ENCODE measurements around the gene C19orf81. TPM values are rescaled to one million over a fixed set of nuclear protein-coding genes. Genes with fewer than 3 reads are reported as not detected.
A peak's percentile ranks its signal among the peaks of the same experiment; 100 is the strongest.

C19orf81 gene
- total and polyA plus RNA-seq, 9 of the 15 experiments (the other 6 are each of a cell fraction or from before 2014, with no cell fraction given): 2.5 to 42.9 (median 33.0) TPM; not detected in 4

DNA sequence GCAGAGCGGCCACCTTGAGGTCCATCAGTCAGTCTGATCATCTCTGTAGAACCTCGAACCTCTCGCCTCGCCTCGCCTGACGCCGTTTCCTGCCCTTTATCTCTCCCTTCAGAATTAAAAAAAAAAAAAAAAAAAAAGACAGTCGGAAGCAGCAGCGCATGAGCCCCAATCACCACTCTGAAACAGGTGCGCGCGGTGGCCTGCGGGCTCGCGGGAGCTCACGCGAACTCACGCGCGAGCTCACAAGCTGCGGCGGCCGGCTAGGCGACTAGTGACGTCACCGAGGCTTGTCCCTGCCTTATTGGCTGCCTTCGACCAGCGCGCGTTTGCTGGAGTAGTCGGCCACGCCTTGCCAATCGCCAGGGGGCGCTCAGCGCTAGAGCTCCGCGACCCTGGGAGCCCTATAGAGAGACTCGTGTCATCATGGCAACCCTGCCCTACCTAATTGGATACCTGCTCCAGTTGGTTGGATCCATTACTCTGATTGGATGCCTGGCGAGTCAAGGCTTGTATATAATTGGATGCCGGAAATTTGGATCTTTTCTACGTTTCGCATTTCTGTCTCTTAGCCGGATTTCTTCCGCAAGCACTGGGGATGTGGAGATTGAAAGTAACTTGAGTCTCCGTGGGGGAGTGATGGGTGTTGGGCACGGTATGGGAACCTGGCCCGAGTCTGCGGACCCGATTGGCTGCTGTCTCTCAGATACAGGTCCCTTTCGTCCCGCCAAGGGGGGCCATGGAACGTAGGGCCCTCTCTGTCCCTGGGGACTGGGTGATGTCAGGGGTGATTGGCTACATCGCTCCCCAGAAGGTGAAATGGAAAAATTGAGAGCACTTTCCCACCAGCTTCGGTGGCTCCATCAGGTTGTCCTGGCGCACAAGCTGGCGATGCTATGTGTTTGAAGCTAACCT lies 41.1 kb upstream of the C19orf81 start (continued):
- TF ChIP-seq, protein P1, sequence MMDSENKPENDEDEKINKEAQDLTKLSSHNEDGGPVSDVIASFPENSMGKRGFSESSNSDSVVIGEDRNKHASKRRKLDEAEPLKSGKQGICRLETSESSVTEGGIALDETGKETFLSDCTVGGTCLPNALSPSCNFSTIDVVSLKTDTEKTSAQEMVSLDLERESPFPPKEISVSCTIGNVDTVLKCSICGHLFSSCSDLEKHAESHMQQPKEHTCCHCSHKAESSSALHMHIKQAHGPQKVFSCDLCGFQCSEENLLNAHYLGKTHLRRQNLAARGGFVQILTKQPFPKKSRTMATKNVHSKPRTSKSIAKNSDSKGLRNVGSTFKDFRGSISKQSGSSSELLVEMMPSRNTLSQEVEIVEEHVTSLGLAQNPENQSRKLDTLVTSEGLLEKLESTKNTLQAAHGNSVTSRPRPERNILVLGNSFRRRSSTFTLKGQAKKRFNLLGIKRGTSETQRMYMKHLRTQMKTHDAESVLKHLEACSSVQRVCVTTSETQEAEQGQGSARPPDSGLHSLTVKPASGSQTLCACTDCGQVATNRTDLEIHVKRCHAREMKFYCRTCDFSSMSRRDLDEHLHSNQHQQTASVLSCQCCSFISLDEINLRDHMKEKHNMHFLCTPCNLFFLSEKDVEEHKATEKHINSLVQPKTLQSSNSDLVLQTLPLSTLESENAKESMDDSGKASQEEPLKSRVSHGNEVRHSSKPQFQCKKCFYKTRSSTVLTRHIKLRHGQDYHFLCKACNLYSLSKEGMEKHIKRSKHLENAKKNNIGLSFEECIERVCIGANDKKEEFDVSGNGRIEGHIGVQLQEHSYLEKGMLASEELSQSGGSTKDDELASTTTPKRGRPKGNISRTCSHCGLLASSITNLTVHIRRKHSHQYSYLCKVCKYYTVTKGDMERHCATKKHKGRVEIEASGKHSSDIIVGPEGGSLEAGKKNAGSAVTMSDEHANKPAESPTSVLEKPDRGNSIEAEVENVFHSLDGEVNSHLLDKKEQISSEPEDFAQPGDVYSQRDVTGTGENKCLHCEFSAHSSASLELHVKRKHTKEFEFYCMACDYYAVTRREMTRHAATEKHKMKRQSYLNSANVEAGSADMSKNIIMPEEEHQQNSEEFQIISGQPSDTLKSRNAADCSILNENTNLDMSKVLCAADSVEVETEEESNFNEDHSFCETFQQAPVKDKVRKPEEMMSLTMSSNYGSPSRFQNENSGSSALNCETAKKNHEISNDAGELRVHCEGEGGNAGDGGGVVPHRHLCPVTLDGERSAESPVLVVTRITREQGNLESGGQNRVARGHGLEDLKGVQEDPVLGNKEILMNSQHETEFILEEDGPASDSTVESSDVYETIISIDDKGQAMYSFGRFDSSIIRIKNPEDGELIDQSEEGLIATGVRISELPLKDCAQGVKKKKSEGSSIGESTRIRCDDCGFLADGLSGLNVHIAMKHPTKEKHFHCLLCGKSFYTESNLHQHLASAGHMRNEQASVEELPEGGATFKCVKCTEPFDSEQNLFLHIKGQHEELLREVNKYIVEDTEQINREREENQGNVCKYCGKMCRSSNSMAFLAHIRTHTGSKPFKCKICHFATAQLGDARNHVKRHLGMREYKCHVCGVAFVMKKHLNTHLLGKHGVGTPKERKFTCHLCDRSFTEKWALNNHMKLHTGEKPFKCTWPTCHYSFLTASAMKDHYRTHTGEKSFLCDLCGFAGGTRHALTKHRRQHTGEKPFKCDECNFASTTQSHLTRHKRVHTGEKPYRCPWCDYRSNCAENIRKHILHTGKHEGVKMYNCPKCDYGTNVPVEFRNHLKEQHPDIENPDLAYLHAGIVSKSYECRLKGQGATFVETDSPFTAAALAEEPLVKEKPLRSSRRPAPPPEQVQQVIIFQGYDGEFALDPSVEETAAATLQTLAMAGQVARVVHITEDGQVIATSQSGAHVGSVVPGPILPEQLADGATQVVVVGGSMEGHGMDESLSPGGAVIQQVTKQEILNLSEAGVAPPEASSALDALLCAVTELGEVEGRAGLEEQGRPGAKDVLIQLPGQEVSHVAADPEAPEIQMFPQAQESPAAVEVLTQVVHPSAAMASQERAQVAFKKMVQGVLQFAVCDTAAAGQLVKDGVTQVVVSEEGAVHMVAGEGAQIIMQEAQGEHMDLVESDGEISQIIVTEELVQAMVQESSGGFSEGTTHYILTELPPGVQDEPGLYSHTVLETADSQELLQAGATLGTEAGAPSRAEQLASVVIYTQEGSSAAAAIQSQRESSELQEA (IDR thresholded peaks at IDR 0.05; ENCODE audit: low read depth): no peak
- no peak for TF ChIP-seq KAT2B (IDR thresholded peaks at IDR 0.05; ENCODE audit: low read depth, low read length)
- no peak for TF ChIP-seq PRMT5 (CRISPR knock-in tag; IDR thresholded peaks at IDR 0.05)
- 0 out of 2 replicates have a peak, but pooled peaks have one; percentile 6 for TF ChIP-seq MAFK (IDR thresholded peaks at IDR 0.05; ENCODE audit: low read length)
- no peak for TF ChIP-seq ZNF436 (CRISPR knock-in tag; IDR thresholded peaks at IDR 0.05)
- TF ChIP-seq BRD4 (IDR thresholded peaks at IDR 0.05): no peak
- TF ChIP-seq HNRNPUL1 (IDR thresholded peaks at IDR 0.05; ENCODE audit: low read length): no peak
- no peak for TF ChIP-seq ZNF76 (CRISPR knock-in tag; IDR thresholded peaks at IDR 0.05; ENCODE audit: borderline replicate concordance)
- TF ChIP-seq GABPB1 (CRISPR knock-in tag; IDR thresholded peaks at IDR 0.05): no peak
- peak; percentile 25; the same call in 1 of the 2 replicates for TF ChIP-seq KLF16 (IDR thresholded peaks at IDR 0.05)
- peak; percentile 94; the same call in 1 of the 2 replicates for TF ChIP-seq GTF2F1 (IDR thresholded peaks at IDR 0.05; ENCODE audit: low read depth, low read length)
- TF ChIP-seq NCOR1 (IDR thresholded peaks at IDR 0.05): no peak
- no peak for TF ChIP-seq FOXK1 (CRISPR knock-in tag; IDR thresholded peaks at IDR 0.05; ENCODE audit: borderline replicate concordance)
- TF ChIP-seq CUX1 (CRISPR knock-in tag; IDR thresholded peaks at IDR 0.05): no peak

Measured in K562 (cell line).